Activated CD4-positive, alpha-beta T cell treated with anti-CD3 and anti-CD28 coated beads, Interleukin-10, Interleukin-2, amounts not matched to agents 100 ng/mL and 50 ng/mL, durations not matched to agents 16 hours and 8 hours (primary cell): ENCODE data around the gene CARM1.
A peak's percentile ranks its signal among the peaks of the same experiment; 100 is the strongest.

Experiments used
- DNase-seq: peaks from one replicate; pipeline ENCODE4 v3.0.0-alpha.2; 2020

CARM1 gene

GRCh38 chr19:10911579-10912363 lies 40.4 kb downstream of the CARM1 start:
- no peak for DNase-seq

GRCh38 chr19:10912619-10913018 lies 41.3 kb downstream of the CARM1 start:
- DNase-seq, result no peak

- DNase-seq, result no peak
Observed at GRCh38 chr19:10913716-10914340, 42.5 kb downstream of the CARM1 start.

GRCh38 chr19:10915130-10916091 lies 44.1 kb downstream of the CARM1 start:
- no peak for DNase-seq

- no peak for DNase-seq
Observed at GRCh38 chr19:10916602-10917001, 45.2 kb downstream of the CARM1 start.

- no peak for DNase-seq
Observed at GRCh38 chr19:10918359-10918758, 47.0 kb downstream of the CARM1 start.

- no peak for DNase-seq
Observed at GRCh38 chr19:10919352-10920287, 48.3 kb downstream of the CARM1 start.

GRCh38 chr19:10920288-10920655 lies 48.9 kb downstream of the CARM1 start:
- DNase-seq, result no peak

- no peak for DNase-seq
Observed at GRCh38 chr19:10920781-10921180, 49.4 kb downstream of the CARM1 start.

- no peak for DNase-seq
Observed at GRCh38 chr19:10921199-10921909, 50.0 kb downstream of the CARM1 start.

GRCh38 chr19:10921910-10922637 lies 50.7 kb downstream of the CARM1 start:
- DNase-seq, result no peak

GRCh38 chr19:10922638-10923014 lies 51.3 kb downstream of the CARM1 start:
- DNase-seq, result no peak

GRCh38 chr19:10923260-10924112 lies 52.1 kb downstream of the CARM1 start:
- no peak for DNase-seq

GRCh38 chr19:10924597-10924996 lies 53.2 kb downstream of the CARM1 start:
- DNase-seq, result no peak

- no peak for DNase-seq
Observed at GRCh38 chr19:10927730-10928562, 56.6 kb downstream of the CARM1 start.

GRCh38 chr19:10928563-10929401 lies 57.4 kb downstream of the CARM1 start, which contains the start of the genes TIMM29 and YIPF2:
TIMM29 (plus strand) TSS chr19:10928811; CDS start chr19:10928823, 12 bp downstream.
YIPF2 (minus strand) TSS chr19:10928639; CDS start chr19:10928410, 229 bp downstream.
- DNase-seq, result peak; percentile 98

GRCh38 chr19:10929402-10929794 lies 58.0 kb downstream of the CARM1 start:
- DNase-seq, result no peak
